ELF-1 (cell line): ENCODE data around the gene XYLT1.
"Not testable (repeated sequence)": the region's sequence is repeated elsewhere in the genome, so short reads cannot be mapped to it uniquely, and the experiment has no call there.

Source experiments
- DNase-seq: peaks from one replicate; pipeline ENCODE4 v3.0.0-alpha.2; 2016; ENCODE audit warnings: low read depth, low spot score

Gene XYLT1

DNA sequence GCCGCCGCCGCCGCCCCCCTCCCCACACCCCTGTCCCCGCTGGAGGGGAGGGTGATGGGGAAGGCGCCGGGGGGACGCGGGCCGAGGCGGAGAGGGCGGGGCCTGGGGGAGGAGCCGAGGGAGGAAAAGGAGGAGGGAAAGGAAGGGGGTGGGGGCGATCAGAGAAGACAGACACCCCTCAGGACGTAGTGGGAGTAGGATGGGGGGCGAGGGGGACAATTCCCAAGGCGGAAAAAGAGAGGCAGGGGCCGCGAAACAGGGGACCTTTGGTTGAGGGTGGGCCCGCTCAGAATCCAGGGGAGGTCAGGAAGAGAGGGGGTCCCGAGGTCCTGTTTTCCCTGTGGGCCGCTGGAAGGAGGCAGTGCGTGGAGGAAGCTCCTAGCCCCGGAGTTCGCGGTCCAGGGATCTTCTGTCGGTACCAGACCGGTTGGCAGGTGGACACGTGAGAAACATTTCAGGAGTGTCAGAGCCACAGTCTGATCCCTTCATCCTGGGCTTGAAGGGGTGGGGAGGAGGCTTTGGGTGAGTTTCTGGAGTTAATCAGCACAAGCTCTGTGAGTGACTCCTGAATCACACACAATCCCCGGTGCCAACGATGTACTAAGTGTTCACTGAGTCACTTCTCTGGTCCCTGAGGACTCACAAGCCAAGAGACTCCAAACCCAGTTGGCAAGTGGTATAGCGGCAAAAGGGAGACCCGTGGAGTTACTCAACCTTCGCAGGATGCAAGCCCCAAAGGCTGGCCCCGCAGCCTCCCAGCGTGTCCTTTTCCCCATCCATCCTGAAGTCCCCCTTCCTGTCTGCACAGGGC is at the start of gene XYLT1:
Gene XYLT1, minus strand, starts transcription at position 53 of the 811 bp plus-strand sequence. CDS start 164 bp downstream, outside the sequence.
- DNase-seq = no peak

GRCh38 chr16:17520111-17520510 is 49.4 kb upstream of the XYLT1 start:
- DNase-seq = no peak

DNA sequence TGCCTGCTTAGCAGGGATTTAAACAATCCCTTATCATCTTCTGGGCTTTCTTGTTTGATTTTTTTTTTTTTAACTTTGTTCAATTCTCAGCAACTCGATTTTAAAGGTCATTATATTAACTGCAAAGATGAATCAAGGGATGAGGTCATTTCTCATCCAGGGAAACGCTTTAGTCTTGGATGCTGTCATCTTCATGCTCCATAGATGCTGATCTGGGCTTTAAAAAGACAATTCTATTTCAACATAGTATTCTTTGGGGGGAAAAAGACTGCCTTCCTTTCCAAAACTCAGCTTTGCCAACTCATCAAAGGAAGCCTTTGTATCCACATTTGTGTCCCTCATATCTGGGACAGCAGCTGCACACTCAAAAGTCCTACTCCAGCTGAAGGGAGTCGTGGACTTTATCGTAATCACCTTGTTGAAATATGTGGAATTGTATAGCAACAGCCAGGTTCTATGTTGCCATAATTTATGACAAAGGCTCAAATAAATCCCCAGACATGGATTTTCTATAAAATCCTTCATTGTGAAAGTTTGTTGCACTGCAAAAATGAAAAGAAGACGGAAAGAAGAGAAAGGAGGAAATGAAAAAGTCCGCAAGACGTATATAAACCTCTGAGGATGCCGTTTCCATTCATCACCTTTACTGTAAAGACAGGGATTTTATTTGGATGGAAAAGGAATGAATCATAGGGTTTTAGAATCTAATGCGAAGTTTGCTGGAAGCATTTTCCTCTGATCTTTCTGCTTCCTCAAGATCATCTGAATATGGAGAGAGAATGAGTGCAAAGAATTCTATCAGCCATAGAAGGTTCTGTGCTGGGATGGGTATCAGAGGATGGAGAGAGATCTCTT is 48.6 kb upstream of the XYLT1 start:
- DNase-seq = no peak

- DNase-seq = no peak
Measured at GRCh38 chr16:17518441-17518840, 47.7 kb upstream of the XYLT1 start.

DNA sequence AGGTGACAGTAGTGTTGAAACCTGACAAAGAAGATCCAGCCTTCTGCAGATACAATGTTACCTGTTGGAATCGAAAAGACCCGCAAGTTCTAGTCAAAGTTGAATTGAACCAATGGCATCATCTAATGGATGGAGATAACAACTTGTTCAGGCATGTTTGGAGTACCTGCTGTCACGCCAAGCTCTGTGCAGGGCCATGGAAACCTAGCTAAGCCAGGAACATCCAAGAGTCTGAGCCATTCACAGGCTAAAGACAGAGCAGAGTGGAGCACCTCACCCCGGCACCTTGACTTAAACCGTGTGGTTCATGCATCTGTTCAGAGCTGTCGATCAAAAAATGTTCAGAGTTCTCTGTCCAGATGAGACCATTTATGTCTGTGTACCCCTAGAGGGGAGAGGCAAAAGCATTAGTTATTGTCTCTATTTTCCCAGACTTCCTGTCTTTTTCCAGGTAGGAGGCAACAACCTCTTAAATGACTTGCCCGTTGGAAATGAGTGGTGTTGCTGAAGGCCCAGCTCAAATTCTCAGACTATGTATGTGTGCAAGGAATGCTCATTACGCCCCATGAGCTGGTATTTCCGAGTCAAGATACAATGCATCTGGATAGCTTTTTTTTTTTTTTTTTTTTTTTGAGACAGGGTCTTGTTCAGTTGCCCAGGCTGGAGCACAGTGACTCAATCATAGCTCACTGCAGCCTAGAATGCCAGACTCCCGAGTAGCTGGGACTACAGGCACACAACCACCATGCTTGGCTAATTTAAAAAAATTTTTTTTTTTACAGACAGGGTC is 44.9 kb upstream of the XYLT1 start:
- no peak for DNase-seq

- DNase-seq = no peak
Measured at GRCh38 chr16:17512636-17513220, 42.0 kb upstream of the XYLT1 start.

- no peak for DNase-seq
Measured at GRCh38 chr16:17511340-17511739, 40.6 kb upstream of the XYLT1 start.

GRCh38 chr16:17510567-17510966 is 39.8 kb upstream of the XYLT1 start:
- no peak for DNase-seq

GRCh38 chr16:17509194-17509593 is 38.4 kb upstream of the XYLT1 start:
- peak; percentile 11 for DNase-seq

GRCh38 chr16:17508303-17508702 is 37.5 kb upstream of the XYLT1 start:
- no peak for DNase-seq

GRCh38 chr16:17507516-17507915 is 36.8 kb upstream of the XYLT1 start:
- not testable (repeated sequence) for DNase-seq

GRCh38 chr16:17505828-17506227 is 35.1 kb upstream of the XYLT1 start:
- DNase-seq = not testable (repeated sequence)

DNA sequence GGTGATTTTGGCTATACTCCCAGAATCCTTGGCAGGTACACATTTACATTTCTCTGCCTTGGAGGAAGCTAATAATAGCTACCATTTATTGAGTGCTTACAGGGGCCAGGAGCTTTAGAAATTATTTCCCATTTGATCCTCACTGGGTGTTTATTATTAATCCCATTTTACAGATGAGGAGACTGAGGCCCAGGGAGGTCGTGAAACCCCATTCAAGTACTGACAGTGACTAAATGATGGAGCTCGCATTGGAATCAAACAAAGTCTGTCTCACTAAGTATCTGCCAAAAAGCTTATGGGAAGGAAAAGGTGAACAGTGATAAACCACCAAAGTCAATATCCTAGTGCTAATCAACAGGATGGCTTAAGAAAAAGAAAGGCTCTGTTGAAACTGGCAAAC is 33.3 kb upstream of the XYLT1 start:
- no peak for DNase-seq

DNA sequence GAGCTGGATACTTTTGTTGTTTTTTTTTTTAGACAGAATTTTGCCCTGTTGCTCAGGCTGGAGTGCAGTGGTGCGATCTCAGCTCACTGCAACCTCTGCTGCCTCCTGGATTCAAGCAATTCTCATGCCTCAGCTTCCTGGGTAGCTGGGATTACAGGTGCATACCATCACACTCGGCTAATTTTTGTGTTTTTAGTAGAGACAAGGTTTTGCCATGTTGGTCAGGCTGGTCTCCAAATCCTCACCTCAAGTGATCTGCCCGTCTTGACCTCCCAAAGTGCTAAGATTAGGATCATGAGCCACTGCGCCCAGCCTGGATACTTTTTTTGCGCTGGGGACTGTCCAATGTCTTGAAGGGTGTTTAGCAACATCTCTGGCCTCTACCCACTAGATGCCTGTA is 32.6 kb upstream of the XYLT1 start:
- no peak for DNase-seq

DNA sequence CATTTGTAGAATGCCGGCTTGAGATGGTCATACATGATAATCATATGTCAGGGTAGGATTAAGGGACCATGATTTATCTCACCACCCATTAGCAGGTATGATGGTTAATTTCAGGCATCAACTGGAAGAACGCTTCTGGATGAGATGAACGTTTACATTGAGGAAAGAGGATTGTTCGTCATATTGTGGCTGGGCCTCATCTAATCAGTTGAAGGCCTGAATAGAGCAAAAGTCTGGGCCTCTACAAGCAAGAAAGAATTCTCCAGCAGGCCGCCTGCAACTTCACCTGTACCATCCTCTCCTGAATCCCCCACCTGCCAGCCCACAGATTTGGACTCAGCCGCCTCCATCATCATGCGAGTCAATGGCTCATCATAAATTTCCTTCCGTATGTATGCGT is 30.6 kb upstream of the XYLT1 start:
- no peak for DNase-seq

GRCh38 chr16:17499223-17499902 is 28.6 kb upstream of the XYLT1 start:
- no peak for DNase-seq

- no peak for DNase-seq
Measured at GRCh38 chr16:17497648-17498047, 26.9 kb upstream of the XYLT1 start.

- DNase-seq = no peak
Measured at GRCh38 chr16:17496891-17497290, 26.1 kb upstream of the XYLT1 start.

- DNase-seq = no peak
Measured at GRCh38 chr16:17493012-17493411, 22.3 kb upstream of the XYLT1 start.

- no peak for DNase-seq
Measured at GRCh38 chr16:17491140-17491662, 20.4 kb upstream of the XYLT1 start.

DNA sequence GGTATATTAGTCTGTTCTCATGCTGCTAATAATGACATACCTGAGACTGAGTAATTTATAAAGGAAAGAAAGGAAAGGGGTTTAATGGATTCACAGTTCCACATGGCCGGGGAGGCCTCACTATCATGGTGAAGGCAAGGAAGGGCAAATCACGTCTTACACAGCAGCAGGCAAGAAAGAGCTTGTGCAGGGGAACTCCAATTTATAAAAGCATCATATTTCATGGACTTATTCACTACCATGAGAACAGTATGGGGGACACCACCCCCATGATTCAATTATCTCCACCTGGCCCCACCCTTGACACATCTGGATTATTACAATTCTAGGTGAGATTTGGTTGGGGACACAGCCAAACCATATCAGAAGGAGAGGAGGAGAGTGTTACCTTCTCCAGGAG is 17.7 kb upstream of the XYLT1 start:
- DNase-seq = no peak
